HFF-Myc (cell line): ENCODE measurements around the gene MLXIP.

Source experiments
- DNase-seq: peaks from one replicate; pipeline ENCODE4 v3.0.0-alpha.2; 2011; ENCODE audit warnings: low read depth; ENCODE audit errors: extremely low read depth
- H3K4me3 ChIP-seq: replicated peaks from 2 replicates; pipeline ENCODE4 v1.5.1; 2011; ENCODE audit warnings: low read depth, mild to moderate bottlenecking, control low read depth, low read length
- CTCF ChIP-seq: IDR thresholded peaks from 2 replicates; pipeline ENCODE4 v1.5.1; 2012; ENCODE audit warnings: mild to moderate bottlenecking, low read depth, low read length, control low read depth; ENCODE audit errors: missing control alignments

The MLXIP gene

GRCh38 chr12:122141911-122142725, 63.6 kb downstream of the MLXIP start:
- TF ChIP-seq CTCF: no peak
- no peak overlapping the region for H3K4me3 ChIP-seq
- no peak for DNase-seq

- DNase-seq: no peak
- no peak for TF ChIP-seq CTCF
- no peak overlapping the region for H3K4me3 ChIP-seq
Measured at GRCh38 chr12:122142857-122143256, 64.3 kb downstream of the MLXIP start.

- no peak overlapping the region for H3K4me3 ChIP-seq
- no peak for DNase-seq
- TF ChIP-seq CTCF: no peak
Measured at GRCh38 chr12:122144885-122145284, 66.3 kb downstream of the MLXIP start.

- DNase-seq: no peak
- no peak overlapping the region for H3K4me3 ChIP-seq
- TF ChIP-seq CTCF: no peak
Measured at GRCh38 chr12:122145505-122146330, 67.2 kb downstream of the MLXIP start.

- DNase-seq: no peak
- H3K4me3 ChIP-seq: no peak overlapping the region
- no peak for TF ChIP-seq CTCF
Measured at GRCh38 chr12:122147514-122148290, 69.1 kb downstream of the MLXIP start.

- TF ChIP-seq CTCF: no peak
- no peak for DNase-seq
- no peak overlapping the region for H3K4me3 ChIP-seq
Measured at GRCh38 chr12:122148657-122149056, 70.1 kb downstream of the MLXIP start.
